Testis (tissue), 2 donors: ENCODE measurements around the gene SCAMP5.

ENCODE experiments used
- POLR2A ChIP-seq: fragments of 450-650 bp; IDR thresholded peaks from one replicate; pipeline ENCODE4 v1.6.1; 2017; ENCODE audit warnings: antibody characterized with exemption, mild to moderate bottlenecking, moderate library complexity
- TF ChIP-seq, protein P1 (sequence below), 3 experiments: fragments of 450-650 bp in 2 of 3; fragments of 200-600 bp in 1 of 3; sonication (generic) in 1 of 3; IDR thresholded peaks; one replicate each; pipeline ENCODE4 v1.5.1; 2016 to 2019; ENCODE audit warnings: antibody characterized with exemption in 3 of 3, mild to moderate bottlenecking in 2 of 3, moderate library complexity in 1 of 3

DNA sequence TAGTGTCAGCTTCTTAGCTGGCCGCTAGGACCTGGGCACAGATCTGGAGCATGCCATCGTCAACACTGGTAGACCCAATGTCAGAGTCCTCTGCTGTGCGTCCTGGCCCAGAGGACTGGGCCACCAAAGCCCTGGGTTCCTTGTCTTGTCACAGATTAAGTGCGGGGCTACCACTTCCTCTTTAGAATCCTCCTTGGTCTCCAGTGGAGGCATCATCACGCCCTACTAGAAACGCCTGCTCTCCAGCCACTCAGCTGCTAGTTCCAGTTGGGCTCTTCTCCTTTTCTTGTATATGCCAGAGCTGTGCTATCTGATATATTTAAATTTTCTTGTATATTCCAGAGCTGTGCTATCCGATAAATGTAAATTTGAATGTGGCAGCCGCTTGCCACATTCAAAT, 39.3 kb downstream of the SCAMP5 start:
- no peak for TF ChIP-seq POLR2A
- TF ChIP-seq, protein P1, sequence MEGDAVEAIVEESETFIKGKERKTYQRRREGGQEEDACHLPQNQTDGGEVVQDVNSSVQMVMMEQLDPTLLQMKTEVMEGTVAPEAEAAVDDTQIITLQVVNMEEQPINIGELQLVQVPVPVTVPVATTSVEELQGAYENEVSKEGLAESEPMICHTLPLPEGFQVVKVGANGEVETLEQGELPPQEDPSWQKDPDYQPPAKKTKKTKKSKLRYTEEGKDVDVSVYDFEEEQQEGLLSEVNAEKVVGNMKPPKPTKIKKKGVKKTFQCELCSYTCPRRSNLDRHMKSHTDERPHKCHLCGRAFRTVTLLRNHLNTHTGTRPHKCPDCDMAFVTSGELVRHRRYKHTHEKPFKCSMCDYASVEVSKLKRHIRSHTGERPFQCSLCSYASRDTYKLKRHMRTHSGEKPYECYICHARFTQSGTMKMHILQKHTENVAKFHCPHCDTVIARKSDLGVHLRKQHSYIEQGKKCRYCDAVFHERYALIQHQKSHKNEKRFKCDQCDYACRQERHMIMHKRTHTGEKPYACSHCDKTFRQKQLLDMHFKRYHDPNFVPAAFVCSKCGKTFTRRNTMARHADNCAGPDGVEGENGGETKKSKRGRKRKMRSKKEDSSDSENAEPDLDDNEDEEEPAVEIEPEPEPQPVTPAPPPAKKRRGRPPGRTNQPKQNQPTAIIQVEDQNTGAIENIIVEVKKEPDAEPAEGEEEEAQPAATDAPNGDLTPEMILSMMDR (IDR thresholded peaks at IDR 0.05), result no peak
